Measurements from ENCODE around the gene KLHDC1. TPM values are rescaled to one million over a fixed set of nuclear protein-coding genes. Genes with fewer than 3 reads are reported as not detected.

The KLHDC1 gene
- polyA plus RNA-seq, 1 of the 3 experiments (the other 2 are of a cell fraction), result 0.31 TPM

DNA sequence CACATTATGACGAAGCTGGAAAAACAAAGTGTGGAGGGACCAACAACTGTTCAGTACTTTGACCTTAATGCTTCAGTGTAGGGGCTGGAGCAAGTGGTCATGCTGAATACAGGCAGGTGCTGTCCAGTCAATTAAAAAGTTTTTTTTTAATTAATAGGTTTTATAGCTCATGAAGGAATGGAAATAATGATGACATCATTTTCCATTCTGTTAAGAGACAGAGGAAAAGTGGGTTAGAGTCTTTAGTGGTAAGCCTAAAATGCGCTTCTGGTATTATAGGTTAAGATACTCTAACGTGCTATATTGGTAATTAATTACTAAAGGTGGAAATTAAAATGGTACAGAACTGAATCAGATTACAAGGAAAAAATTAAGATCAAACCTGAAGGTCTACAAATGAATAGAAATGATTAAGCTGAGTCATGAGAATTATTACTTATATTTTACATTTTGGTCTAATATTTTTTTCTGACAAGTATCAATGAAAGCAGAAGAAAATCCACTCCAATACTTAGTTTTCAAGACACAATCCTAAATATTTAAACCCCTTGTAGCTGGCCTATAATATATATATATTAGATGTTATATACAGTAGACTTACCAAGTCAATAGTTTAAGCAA lies 90.6 kb downstream of the KLHDC1 start:
- Histone ChIP-seq H3K9me3 (no peaks in the 10 kb centered on the region), H3K36me3 (replicated peaks in 1 of 2; ENCODE audit: control insufficient read depth in 1 of 2, insufficient read depth in 2 of 2, low read length in 1 of 2) (peaks cover 82 to 96% of the 10 kb centered on the region in 2 experiments), H3K9ac (no peak overlapping the region), H3K4me1 (ENCODE audit: control insufficient read depth in 1 of 2, insufficient read depth in 2 of 2, low read depth in 1 of 2, low read length in 1 of 2) (no peaks in the 10 kb centered on the region), H3K4me3 (ENCODE audit: low read depth in 2 of 2, low read length in 1 of 2) (no peak overlapping the region), H3K79me2 (ENCODE audit: insufficient read depth) (peaks cover 2% of the 10 kb centered on the region; the same call in 1 of the 2 replicates), H3K9me2 (no peaks in the 10 kb centered on the region), H2AFZ (ENCODE audit: low read depth) (no peak overlapping the region), H4K20me1 (ENCODE audit: insufficient read depth) (0 out of 2 replicates have a peak, but pooled peaks cover 3% of the 10 kb centered on the region), H3F3A (replicated peaks; ENCODE audit: insufficient read depth) (peaks cover 70% of the 10 kb centered on the region), H3K27me3 (ENCODE audit: insufficient read depth) (no peaks in the 10 kb centered on the region), H3K4me2 (no peak overlapping the region), H3K27ac (ENCODE audit: low read depth in 2 of 2, low read length in 1 of 2) (no peak overlapping the region)
- no peak for DNase-seq
- CTCF ChIA-PET, result interaction anchor here (1.2 kb wide), 1 partner anchor 14 kb away, joined by 3 read pairs; no protein-coding TSS in a partner anchor
- WGBS (ENCODE audit: low lambda C conversion rate), result 96% methylated on average over 3 of the region's 3 CpGs
- POLR2A ChIA-PET, result no interaction called here
- TF ChIP-seq, protein P1, sequence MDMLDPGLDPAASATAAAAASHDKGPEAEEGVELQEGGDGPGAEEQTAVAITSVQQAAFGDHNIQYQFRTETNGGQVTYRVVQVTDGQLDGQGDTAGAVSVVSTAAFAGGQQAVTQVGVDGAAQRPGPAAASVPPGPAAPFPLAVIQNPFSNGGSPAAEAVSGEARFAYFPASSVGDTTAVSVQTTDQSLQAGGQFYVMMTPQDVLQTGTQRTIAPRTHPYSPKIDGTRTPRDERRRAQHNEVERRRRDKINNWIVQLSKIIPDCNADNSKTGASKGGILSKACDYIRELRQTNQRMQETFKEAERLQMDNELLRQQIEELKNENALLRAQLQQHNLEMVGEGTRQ (IDR thresholded peaks at IDR 0.05; ENCODE audit: borderline replicate concordance, low read depth, low read length), result no peak
- TF ChIP-seq RCOR1 (IDR thresholded peaks at IDR 0.05; ENCODE audit: low read length), result no peak
- TF ChIP-seq IRF3 (IDR thresholded peaks at IDR 0.05; ENCODE audit: low read depth, low read length), result no peak
- no peak for TF ChIP-seq FOXJ3 (CRISPR knock-in tag; IDR thresholded peaks at IDR 0.05)
- no peak for TF ChIP-seq MXI1 (IDR thresholded peaks at IDR 0.05; ENCODE audit: low read depth, low read length)
- TF ChIP-seq EZH2phosphoT487 (IDR thresholded peaks at IDR 0.05; ENCODE audit: borderline replicate concordance, low read depth), result no peak
- no peak for TF ChIP-seq RXRA (IDR thresholded peaks at IDR 0.05; ENCODE audit: borderline replicate concordance, low read depth)
- TF ChIP-seq ELF1 (IDR thresholded peaks at IDR 0.05), result no peak
- TF ChIP-seq TCF12 (IDR thresholded peaks at IDR 0.05), result no peak

- Histone ChIP-seq H2AFZ (ENCODE audit: low read depth) (no peak overlapping the region), H3K4me3 (ENCODE audit: low read depth in 2 of 2, low read length in 1 of 2) (no peak overlapping the region), H3K9me2 (no peaks in the 10 kb centered on the region), H3K9me3 (no peaks in the 10 kb centered on the region), H3K27me3 (ENCODE audit: insufficient read depth) (no peaks in the 10 kb centered on the region), H3K36me3 (replicated peaks in 1 of 2; ENCODE audit: control insufficient read depth in 1 of 2, insufficient read depth in 2 of 2, low read length in 1 of 2) (peaks cover 71 to 96% of the 10 kb centered on the region in 2 experiments), H3K4me2 (no peak overlapping the region), H3K79me2 (ENCODE audit: insufficient read depth) (peaks cover 8% of the 10 kb centered on the region; the same call in 1 of the 2 replicates), H4K20me1 (ENCODE audit: insufficient read depth) (0 out of 2 replicates have a peak, but pooled peaks cover 3% of the 10 kb centered on the region), H3F3A (replicated peaks; ENCODE audit: insufficient read depth) (peaks cover 55% of the 10 kb centered on the region), H3K9ac (no peak overlapping the region), H3K4me1 (ENCODE audit: control insufficient read depth in 1 of 2, insufficient read depth in 2 of 2, low read depth in 1 of 2, low read length in 1 of 2) (no peaks in the 10 kb centered on the region), H3K27ac (ENCODE audit: low read depth in 2 of 2, low read length in 1 of 2) (peak overlapping the region in 1 of 2 experiments; percentile 10; a peak in 1 of 4 replicates)
- POLR2A ChIA-PET, result no interaction called here
- no peak for DNase-seq
- TF ChIP-seq SIN3A (IDR thresholded peaks at IDR 0.05; ENCODE audit: borderline replicate concordance, low read depth, low read length) (no peak), TCF12 (IDR thresholded peaks at IDR 0.05) (no peak), FOXM1 (IDR thresholded peaks at IDR 0.05; ENCODE audit: low read depth) (no peak), FOXJ3 (CRISPR knock-in tag; IDR thresholded peaks at IDR 0.05) (no peak), MXI1 (IDR thresholded peaks at IDR 0.05; ENCODE audit: low read depth, low read length) (no peak), EP300 (IDR thresholded peaks at IDR 0.05; ENCODE audit: borderline replicate concordance in 1 of 2, low read depth in 1 of 2, low read length in 1 of 2) (no peak), GABPA (IDR thresholded peaks at IDR 0.05; ENCODE audit: low read depth) (no peak), YY1 (IDR thresholded peaks at IDR 0.05; ENCODE audit: low read depth) (no peak), MEF2A (IDR thresholded peaks at IDR 0.05; ENCODE audit: borderline replicate concordance, low read depth) (no peak), POLR2AphosphoS5 (IDR thresholded peaks at IDR 0.05; ENCODE audit: low read depth, low read length) (no peak)
- WGBS (ENCODE audit: low lambda C conversion rate), result 100% methylated on average over 2 of the region's 2 CpGs
- CTCF ChIA-PET, result no interaction called here
These were observed 93.4 kb downstream of the KLHDC1 start for GRCh38 chr14:49786315-49786714.

All from SK-N-SH (cell line).